ENCODE results near the gene PRDM13.

Gene PRDM13

DNA sequence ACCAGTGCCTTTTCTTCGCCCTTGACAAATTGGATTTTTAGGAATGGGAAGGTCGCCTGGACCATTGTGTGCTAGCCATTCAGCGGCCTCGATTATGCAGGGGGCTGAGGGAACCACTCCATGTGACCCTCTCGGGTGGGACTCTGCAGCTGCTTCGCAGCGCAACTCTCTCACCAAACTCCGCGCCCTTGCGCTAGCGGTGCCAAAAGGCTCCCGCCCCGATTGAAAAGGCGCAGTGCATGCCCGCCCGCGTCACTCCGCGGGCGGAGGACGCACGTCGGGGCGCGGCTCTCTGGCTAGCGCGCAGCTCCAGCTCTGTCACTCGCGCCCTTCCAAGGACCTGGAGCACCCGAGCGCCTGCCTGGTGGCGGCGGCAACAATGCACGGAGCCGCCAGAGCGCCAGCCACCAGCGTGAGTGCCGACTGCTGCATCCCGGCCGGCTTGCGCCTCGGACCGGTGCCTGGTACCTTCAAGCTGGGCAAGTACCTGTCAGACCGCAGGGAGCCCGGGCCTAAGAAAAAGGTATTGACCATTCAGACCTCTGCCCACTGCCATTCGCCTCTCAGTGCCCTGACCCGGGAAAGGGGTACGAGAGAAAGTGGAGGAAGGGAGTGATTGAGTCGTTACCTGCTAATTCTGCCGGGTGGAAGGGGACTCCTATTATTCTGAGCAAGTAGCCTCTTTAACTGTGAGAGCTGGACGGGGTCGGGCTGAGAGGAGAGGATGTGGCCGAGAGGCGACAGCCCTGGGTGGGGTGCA is at the start of gene PRDM13:
Gene PRDM13, plus strand, starts transcription at position 178 of the 760 bp plus-strand sequence. Its CDS starts 202 bp downstream, at position 380.
- no peaks in the 10 kb centered on the region for H3K36me3 Mint-ChIP-seq (ENCODE audit: low read depth)
- no peak within 1 kb of the TSS for H3K4me3 Mint-ChIP-seq

DNA sequence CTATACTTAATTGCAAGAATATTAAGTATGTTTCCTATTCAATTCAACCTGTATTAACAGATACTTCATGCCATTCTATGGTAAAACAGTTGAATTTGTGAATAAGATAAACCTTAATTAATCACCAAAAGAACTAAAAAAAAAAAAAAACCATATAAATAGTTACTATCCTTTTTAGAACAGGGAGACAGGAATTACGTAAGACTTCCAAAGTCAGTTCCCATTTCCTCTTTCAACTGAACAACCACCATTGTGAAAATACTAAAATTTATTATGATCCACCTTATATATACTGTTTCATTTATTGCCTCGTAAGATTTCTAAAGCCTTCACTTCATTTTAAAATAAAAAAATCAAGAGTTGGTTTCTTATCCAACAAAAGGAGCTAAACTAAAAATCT is 47.6 kb upstream of the PRDM13 start:
- peaks cover 43% of the 10 kb centered on the region for H3K36me3 Mint-ChIP-seq (ENCODE audit: low read depth)
- H3K27me3 Mint-ChIP-seq, result no peaks in the 10 kb centered on the region
- no peak overlapping the region for H3K4me3 Mint-ChIP-seq
- H3K4me1 Mint-ChIP-seq (ENCODE audit: low read depth), result no peaks in the 10 kb centered on the region
- H3K27ac Mint-ChIP-seq, result no peak overlapping the region
- H3K9me3 Mint-ChIP-seq, result no peaks in the 10 kb centered on the region
- intact Hi-C loops (cut with micrococcal nuclease), result no loop called here

More for the DNA sequence above, at the start of gene PRDM13:
- H3K27ac Mint-ChIP-seq, result no peak within 1 kb of the TSS
- H3K9me3 Mint-ChIP-seq, result no peaks in the 10 kb centered on the region
- peaks cover 62% of the 10 kb centered on the region for H3K4me1 Mint-ChIP-seq (ENCODE audit: low read depth)
- peaks cover 95% of the 10 kb centered on the region for H3K27me3 Mint-ChIP-seq
- intact Hi-C loops (cut with micrococcal nuclease), result no loop called here

DNA sequence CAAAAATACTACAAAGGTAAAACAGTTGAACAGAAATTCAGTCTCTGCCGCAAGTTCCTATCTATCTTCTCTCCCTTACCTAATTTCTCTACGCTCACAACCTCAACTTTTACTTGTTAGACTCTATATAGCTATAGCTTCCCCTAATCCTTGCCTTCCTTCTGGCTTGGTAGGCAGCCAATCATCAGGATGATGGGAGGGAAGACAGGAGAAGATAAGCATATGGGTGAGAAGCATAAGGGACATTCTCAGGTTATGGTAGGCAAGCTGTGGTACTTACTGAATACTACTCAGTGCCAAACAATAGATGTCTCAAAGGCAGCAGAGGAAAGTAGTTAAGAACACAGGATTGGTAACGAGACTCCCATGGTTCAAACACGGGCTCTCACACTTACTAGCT is 46.0 kb upstream of the PRDM13 start:
- no peaks in the 10 kb centered on the region for H3K9me3 Mint-ChIP-seq
- H3K27me3 Mint-ChIP-seq, result no peaks in the 10 kb centered on the region
- H3K36me3 Mint-ChIP-seq (ENCODE audit: low read depth), result peaks cover 27% of the 10 kb centered on the region
- intact Hi-C loops (cut with micrococcal nuclease), result no loop called here
- no peak overlapping the region for H3K4me3 Mint-ChIP-seq
- no peak overlapping the region for H3K27ac Mint-ChIP-seq
- H3K4me1 Mint-ChIP-seq (ENCODE audit: low read depth), result no peaks in the 10 kb centered on the region

DNA sequence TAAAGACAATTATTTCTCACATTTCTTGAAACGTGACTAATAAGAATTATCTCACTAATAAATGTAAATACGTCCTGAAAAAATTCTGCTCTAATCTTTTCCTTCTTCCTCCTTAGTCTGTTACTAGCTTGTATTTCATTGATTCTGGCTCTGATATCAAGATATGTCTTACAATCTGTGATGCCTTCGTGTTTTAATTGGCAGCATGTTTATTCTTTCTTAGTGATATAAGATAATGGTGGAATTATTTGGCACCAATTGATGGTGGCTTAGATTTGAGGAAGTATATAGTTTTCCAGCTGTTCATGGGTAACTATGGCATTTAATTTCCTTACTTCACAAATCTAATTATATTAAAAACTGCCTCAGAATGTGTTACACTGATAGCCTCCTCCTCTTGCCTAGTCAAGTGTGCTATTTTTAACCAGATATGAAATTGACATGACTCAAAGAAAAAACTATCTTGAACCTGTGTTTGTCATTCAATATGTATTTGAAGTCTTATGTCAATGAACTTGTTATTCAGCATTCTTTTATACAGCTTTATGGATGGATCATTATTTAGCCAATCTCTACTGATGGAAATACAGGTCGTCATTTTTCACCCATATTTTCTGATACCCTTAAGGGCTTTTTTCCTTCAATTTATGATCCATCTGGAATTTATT is 43.4 kb upstream of the PRDM13 start:
- Mint-ChIP-seq H3K27me3 (no peaks in the 10 kb centered on the region), H3K27ac (no peak overlapping the region), H3K9me3 (no peaks in the 10 kb centered on the region), H3K4me3 (no peak overlapping the region), H3K36me3 (ENCODE audit: low read depth) (peaks cover 11% of the 10 kb centered on the region), H3K4me1 (ENCODE audit: low read depth) (peaks cover 17% of the 10 kb centered on the region)
- intact Hi-C loops (cut with micrococcal nuclease), result no loop called here

DNA sequence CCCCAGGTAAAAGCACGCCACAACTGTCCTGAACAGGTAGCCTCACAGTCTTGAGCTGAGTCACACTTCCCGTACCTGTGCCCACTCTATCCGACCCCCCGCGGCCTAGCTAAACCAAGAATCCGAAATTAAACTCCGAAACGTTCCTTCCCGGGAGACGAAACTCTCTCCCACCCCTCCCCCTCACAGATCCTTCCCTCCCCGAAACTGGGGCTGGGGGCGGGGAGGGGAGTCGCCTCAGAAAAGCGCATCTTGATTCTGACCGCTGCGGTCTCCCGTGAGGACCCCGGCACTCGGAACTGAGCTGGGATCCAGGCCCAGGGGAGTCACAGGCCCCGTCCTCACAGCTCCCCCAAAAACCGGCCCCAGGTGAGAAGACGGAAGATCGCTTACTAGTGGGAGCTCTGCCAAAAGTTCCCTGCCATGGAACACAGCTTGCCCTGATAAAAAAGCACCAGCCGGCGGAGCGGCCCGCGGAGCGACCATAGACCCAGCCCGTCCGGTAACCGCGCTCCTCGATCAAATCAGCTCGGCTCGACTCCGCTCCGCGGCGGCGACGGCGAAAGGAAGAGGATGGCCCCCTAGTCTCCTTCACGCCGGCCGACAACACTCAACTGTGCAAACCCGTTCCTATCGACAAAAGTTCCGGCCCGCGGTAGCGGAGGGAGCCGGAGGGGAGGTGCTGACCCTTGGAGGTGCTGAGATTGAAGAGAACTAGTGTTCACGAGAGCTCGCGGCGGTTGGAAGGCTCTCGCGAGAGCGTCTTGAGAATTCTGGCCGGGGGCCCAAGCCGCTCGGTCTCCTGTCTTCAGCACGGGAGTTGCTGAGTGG is 38.3 kb upstream of the PRDM13 start, which contains the start of gene CCNC:
Gene CCNC, minus strand, starts transcription at position 558 of the 831 bp plus-strand sequence. Its CDS starts 133 bp downstream, at position 425.
- peaks cover 17% of the 10 kb centered on the region for H3K4me1 Mint-ChIP-seq (ENCODE audit: low read depth)
- intact Hi-C loops (cut with micrococcal nuclease), result loop anchor here (2.0 kb wide), 2 partner anchors 48 to 144 kb away; partner anchors contain the start of gene PNISR
- peak within 1 kb of the TSS; percentile 90 for H3K4me3 Mint-ChIP-seq
- H3K9me3 Mint-ChIP-seq, result no peaks in the 10 kb centered on the region
- peak within 1 kb of the TSS; percentile 93 for H3K27ac Mint-ChIP-seq
- H3K36me3 Mint-ChIP-seq (ENCODE audit: low read depth), result peaks cover 12% of the 10 kb centered on the region
- no peaks in the 10 kb centered on the region for H3K27me3 Mint-ChIP-seq

DNA sequence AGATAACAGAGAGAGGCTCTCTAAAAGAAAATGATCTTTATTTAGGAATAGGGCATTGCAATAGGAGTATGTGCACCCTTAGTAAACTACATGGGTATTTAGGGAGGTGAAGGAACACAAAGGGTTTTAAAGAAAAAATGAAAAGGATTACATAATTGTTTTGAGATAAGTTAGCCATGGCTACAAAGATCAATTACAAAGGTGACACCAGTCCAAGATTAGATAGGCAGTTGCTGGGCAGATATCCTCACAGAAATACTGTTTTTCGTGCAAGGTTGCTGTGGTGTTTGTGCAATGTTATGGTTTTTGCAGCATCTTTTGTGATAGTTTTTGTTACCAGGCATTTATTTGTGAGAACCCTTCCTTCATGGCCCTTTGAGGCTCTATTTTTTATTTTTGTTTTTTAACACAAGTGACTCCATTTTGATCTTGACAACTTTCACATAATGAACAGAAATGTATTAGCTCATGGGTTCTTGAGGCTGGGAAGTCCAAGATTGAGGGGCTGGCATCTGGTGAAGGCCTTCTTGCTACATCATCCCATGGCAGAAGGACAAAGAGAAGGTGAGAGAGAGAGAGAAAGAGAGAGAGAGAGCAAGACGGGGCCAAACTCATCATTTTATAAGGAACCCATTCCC is 32.5 kb upstream of the PRDM13 start:
- H3K4me3 Mint-ChIP-seq, result no peak overlapping the region

GRCh38 chr6:99575544-99576227 is 30.9 kb upstream of the PRDM13 start:
- Mint-ChIP-seq H3K9me3 (no peaks in the 10 kb centered on the region), H3K4me1 (ENCODE audit: low read depth) (peaks cover 6% of the 10 kb centered on the region), H3K4me3 (no peak overlapping the region), H3K27me3 (no peaks in the 10 kb centered on the region), H3K36me3 (ENCODE audit: low read depth) (no peaks in the 10 kb centered on the region), H3K27ac (no peak overlapping the region)
- intact Hi-C loops (cut with micrococcal nuclease), result no loop called here

More for the DNA sequence above, 32.5 kb upstream of the PRDM13 start:
- Mint-ChIP-seq H3K27ac (no peak overlapping the region), H3K9me3 (no peaks in the 10 kb centered on the region), H3K4me1 (ENCODE audit: low read depth) (peaks cover 6% of the 10 kb centered on the region), H3K36me3 (ENCODE audit: low read depth) (no peaks in the 10 kb centered on the region), H3K27me3 (no peaks in the 10 kb centered on the region)
- intact Hi-C loops (cut with micrococcal nuclease), result no loop called here

GRCh38 chr6:99579781-99580180 is 26.9 kb upstream of the PRDM13 start:
- Mint-ChIP-seq H3K9me3 (no peaks in the 10 kb centered on the region), H3K27ac (no peak overlapping the region), H3K4me1 (ENCODE audit: low read depth) (peaks cover 6% of the 10 kb centered on the region), H3K27me3 (peaks cover 26% of the 10 kb centered on the region), H3K36me3 (ENCODE audit: low read depth) (no peaks in the 10 kb centered on the region), H3K4me3 (no peak overlapping the region)
- intact Hi-C loops (cut with micrococcal nuclease), result no loop called here

DNA sequence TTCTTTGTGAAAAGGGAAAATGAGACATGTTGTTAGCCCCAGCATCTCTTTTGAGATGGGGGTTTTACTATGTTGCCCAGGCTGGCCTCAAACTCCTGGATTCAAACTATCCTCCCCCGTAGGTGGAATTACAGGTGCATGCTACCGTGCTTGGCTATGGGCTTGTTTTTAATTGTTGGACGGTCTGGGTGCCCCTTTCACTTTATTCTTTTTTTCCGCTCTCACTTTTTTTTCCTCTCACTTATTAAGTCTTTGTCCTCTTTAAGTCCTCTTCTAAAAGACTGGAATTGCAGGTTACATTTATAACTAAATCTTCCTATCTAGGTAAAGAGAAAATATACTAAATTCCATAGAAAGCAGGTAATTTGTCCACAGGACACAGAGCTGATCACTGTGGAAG is 18.8 kb upstream of the PRDM13 start:
- no peaks in the 10 kb centered on the region for H3K9me3 Mint-ChIP-seq
- intact Hi-C loops (cut with micrococcal nuclease), result loop anchor here (1.0 kb wide), 1 partner anchor 160 kb away; no protein-coding TSS in a partner anchor
- H3K4me1 Mint-ChIP-seq (ENCODE audit: low read depth), result peaks cover 35% of the 10 kb centered on the region
- H3K27ac Mint-ChIP-seq, result no peak overlapping the region
- no peaks in the 10 kb centered on the region for H3K36me3 Mint-ChIP-seq (ENCODE audit: low read depth)
- peaks cover 78% of the 10 kb centered on the region for H3K27me3 Mint-ChIP-seq
- H3K4me3 Mint-ChIP-seq, result no peak overlapping the region

GRCh38 chr6:99588618-99589289 is 17.9 kb upstream of the PRDM13 start:
- no peaks in the 10 kb centered on the region for H3K36me3 Mint-ChIP-seq (ENCODE audit: low read depth)
- H3K27me3 Mint-ChIP-seq, result peaks cover 72% of the 10 kb centered on the region
- H3K9me3 Mint-ChIP-seq, result no peaks in the 10 kb centered on the region
- H3K27ac Mint-ChIP-seq, result no peak overlapping the region
- peak overlapping the region; percentile 82 for H3K4me3 Mint-ChIP-seq
- peaks cover 44% of the 10 kb centered on the region for H3K4me1 Mint-ChIP-seq (ENCODE audit: low read depth)
- intact Hi-C loops (cut with micrococcal nuclease), result loop anchor here (1.0 kb wide), 1 partner anchor 159 kb away; no protein-coding TSS in a partner anchor

GRCh38 chr6:99589290-99589672 is 17.4 kb upstream of the PRDM13 start:
- H3K4me1 Mint-ChIP-seq (ENCODE audit: low read depth), result peaks cover 46% of the 10 kb centered on the region
- intact Hi-C loops (cut with micrococcal nuclease), result no loop called here
- no peaks in the 10 kb centered on the region for H3K9me3 Mint-ChIP-seq
- peaks cover 67% of the 10 kb centered on the region for H3K27me3 Mint-ChIP-seq
- H3K36me3 Mint-ChIP-seq (ENCODE audit: low read depth), result no peaks in the 10 kb centered on the region
- H3K4me3 Mint-ChIP-seq, result peak overlapping the region; percentile 82
- H3K27ac Mint-ChIP-seq, result no peak overlapping the region

DNA sequence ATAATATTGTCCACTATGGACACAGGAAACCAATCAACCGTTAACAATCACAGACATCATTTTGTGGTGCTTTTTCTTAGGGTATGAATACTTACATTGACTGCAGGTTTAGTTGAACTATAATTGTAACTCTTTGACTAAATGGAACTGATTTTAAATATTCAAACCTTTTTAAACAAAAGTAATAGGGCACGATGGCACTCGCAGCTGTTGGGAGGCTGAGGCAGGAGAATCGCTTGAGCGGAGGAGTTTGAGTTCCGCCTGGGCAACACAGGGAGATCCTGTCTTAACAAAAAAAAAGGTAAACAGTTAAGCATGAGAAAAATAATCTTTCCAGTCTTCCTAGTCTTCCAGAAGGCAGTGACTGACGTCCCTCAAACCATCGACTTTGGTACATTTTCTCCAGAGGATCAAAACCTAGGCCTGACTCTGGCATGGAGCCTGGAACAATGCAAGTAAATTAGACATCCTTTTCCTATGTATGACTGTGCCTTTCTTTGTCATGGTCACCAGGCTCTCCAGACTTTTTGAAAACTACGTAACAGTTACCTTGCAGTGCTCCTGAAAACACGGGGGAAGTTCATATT is 16.6 kb upstream of the PRDM13 start:
- Mint-ChIP-seq H3K27ac (no peak overlapping the region), H3K4me3 (no peak overlapping the region), H3K9me3 (no peaks in the 10 kb centered on the region), H3K36me3 (ENCODE audit: low read depth) (no peaks in the 10 kb centered on the region), H3K27me3 (peaks cover 67% of the 10 kb centered on the region), H3K4me1 (ENCODE audit: low read depth) (peaks cover 46% of the 10 kb centered on the region)
- intact Hi-C loops (cut with micrococcal nuclease), result no loop called here

All from dendritic cell treated with granulocyte-macrophage colony-stimulating factor and Interleukin-4, amounts not matched to agents 40 ng/mL and 50 ng/mL, for 4 days (primary cell).